WTC11 (cell line): ENCODE measurements around the gene MBOAT2. TPM values are rescaled to one million over a fixed set of nuclear protein-coding genes. Genes with fewer than 3 reads are reported as not detected.

Source experiments
- ATAC-seq: fragments of 200-7000 bp; cut with Tn5 transposase; 2 replicates; pipeline ENCODE4 v1.10.0; 2021; ENCODE audit warnings: mild to moderate bottlenecking, moderate library complexity
- CTCF ChIA-PET: fragments of 300-600 bp; sonication (Branson Sonifier 250); formaldehyde crosslinking; loops from one replicate; lab custom pipeline; 2021; ENCODE audit warnings: antibody characterized with exemption; lab: Charles Lee
- POLR2A ChIA-PET: fragments of 350-600 bp; sonication (Branson Sonifier 250); formaldehyde crosslinking; loops from one replicate; lab custom pipeline; 2021; ENCODE audit warnings: antibody characterized with exemption; lab: Charles Lee
- DNase-seq: peaks from one replicate; pipeline ENCODE4 v3.0.0; 2021; ENCODE audit warnings: low spot score
- H3K27ac Mint-ChIP-seq: 2 replicates; pipeline ENCODE4 v1.8.0; 2021; ENCODE audit warnings: mixed read lengths
- H3K27me3 Mint-ChIP-seq: 2 replicates; pipeline ENCODE4 v1.8.0; 2021; ENCODE audit warnings: low read depth, mild to moderate bottlenecking, moderate library complexity, mixed read lengths
- H3K36me3 Mint-ChIP-seq: 2 replicates; pipeline ENCODE4 v1.8.0; 2021; ENCODE audit warnings: mixed read lengths
- H3K4me1 Mint-ChIP-seq: 2 replicates; pipeline ENCODE4 v1.8.0; 2022; ENCODE audit warnings: mixed read lengths
- H3K4me3 Mint-ChIP-seq: 2 replicates; pipeline ENCODE4 v1.8.0; 2021; ENCODE audit warnings: mild to moderate bottlenecking, moderate library complexity, mixed read lengths
- H3K9me3 Mint-ChIP-seq: 2 replicates; pipeline ENCODE4 v1.8.0; 2021; ENCODE audit warnings: mixed read lengths
- AR ChIP-seq: fragments of 250-450 bp; sonication (Bioruptor Pico); IDR thresholded peaks from 2 replicates; pipeline ENCODE4 v1.9.0; 2021; ENCODE audit warnings: mild to moderate bottlenecking
- ATF1 ChIP-seq: sonication (generic); formaldehyde crosslinking; IDR thresholded peaks from 2 replicates; pipeline ENCODE4 v1.8.1; 2023; ENCODE audit warnings: mild to moderate bottlenecking, moderate library complexity, missing genetic modification reagents
- ATF2 ChIP-seq: sonication (generic); formaldehyde crosslinking; IDR thresholded peaks from 2 replicates; pipeline ENCODE4 v1.8.1; 2022; ENCODE audit warnings: low read depth, missing genetic modification reagents, borderline replicate concordance
- ATF3 ChIP-seq: sonication (generic); formaldehyde crosslinking; conservative IDR thresholded peaks from 2 replicates; pipeline ENCODE4 v1.8.1; 2022; ENCODE audit warnings: mild to moderate bottlenecking, missing genetic modification reagents
- ATF6 ChIP-seq: sonication (generic); formaldehyde crosslinking; IDR thresholded peaks from 2 replicates; pipeline ENCODE4 v1.8.1; 2023; ENCODE audit warnings: mild to moderate bottlenecking, missing genetic modification reagents
- CDX4 ChIP-seq: fragments of 250-450 bp; sonication (Bioruptor Pico); IDR thresholded peaks from 2 replicates; pipeline ENCODE4 v1.9.0; 2021; ENCODE audit warnings: moderate library complexity, mild to moderate bottlenecking, inconsistent platforms, borderline replicate concordance
- EMX1 ChIP-seq: fragments of 250-450 bp; sonication (Bioruptor Pico); IDR thresholded peaks from 2 replicates; pipeline ENCODE4 v1.8.0; 2021; ENCODE audit warnings: mild to moderate bottlenecking
- FOXP1 ChIP-seq: sonication (generic); formaldehyde crosslinking; IDR thresholded peaks from 2 replicates; pipeline ENCODE4 v1.8.0; 2022; ENCODE audit warnings: missing genetic modification reagents, mild to moderate bottlenecking, moderate library complexity, borderline replicate concordance
- MYBL2 ChIP-seq: sonication (generic); formaldehyde crosslinking; IDR thresholded peaks from 2 replicates; pipeline ENCODE4 v1.8.1; 2023; ENCODE audit warnings: mild to moderate bottlenecking, moderate library complexity, missing genetic modification reagents
- NR3C1 ChIP-seq: sonication (generic); formaldehyde crosslinking; conservative IDR thresholded peaks from 2 replicates; pipeline ENCODE4 v1.8.1; 2023; ENCODE audit warnings: low read depth, mild to moderate bottlenecking, missing genetic modification reagents
- TP53 ChIP-seq: sonication (generic); formaldehyde crosslinking; IDR thresholded peaks from 2 replicates; pipeline ENCODE4 v1.8.1; 2023; ENCODE audit warnings: mild to moderate bottlenecking, missing genetic modification reagents
- ZBTB21 ChIP-seq: sonication (generic); formaldehyde crosslinking; IDR thresholded peaks from 2 replicates; pipeline ENCODE4 v1.8.1; 2023; ENCODE audit warnings: mild to moderate bottlenecking, missing genetic modification reagents, borderline replicate concordance
- ZBTB43 ChIP-seq: sonication (generic); formaldehyde crosslinking; IDR thresholded peaks from 2 replicates; pipeline ENCODE4 v1.8.1; 2023; ENCODE audit warnings: mild to moderate bottlenecking, missing genetic modification reagents
- ZNF121 ChIP-seq: sonication (generic); formaldehyde crosslinking; IDR thresholded peaks from 2 replicates; pipeline ENCODE4 v1.8.0; 2023; ENCODE audit warnings: missing genetic modification reagents
- ZNF219 ChIP-seq: sonication (generic); formaldehyde crosslinking; IDR thresholded peaks from 2 replicates; pipeline ENCODE4 v1.8.0; 2023; ENCODE audit warnings: missing genetic modification reagents, mild to moderate bottlenecking, borderline replicate concordance
- ZNF281 ChIP-seq: sonication (generic); formaldehyde crosslinking; IDR thresholded peaks from 2 replicates; pipeline ENCODE4 v1.8.0; 2023; ENCODE audit warnings: mild to moderate bottlenecking, missing genetic modification reagents
- ZSCAN18 ChIP-seq: fragments of 250-450 bp; sonication (Bioruptor Pico); IDR thresholded peaks from 2 replicates; pipeline ENCODE4 v2.1.2; 2022; ENCODE audit warnings: mild to moderate bottlenecking, moderate library complexity
- total RNA-seq: library from RNA; stranded (reverse); gene quantifications from 3 replicates; pipeline ENCODE4 v1.2.3, GENCODE V29; 2021

The MBOAT2 gene
- total RNA-seq, 1 experiment from 2014 or later = 24.7 TPM

- TF ChIP-seq ATF3 (CRISPR knock-in tag) (no peak), ATF6 (CRISPR knock-in tag) (no peak), ZBTB21 (CRISPR knock-in tag) (no peak), NR3C1 (CRISPR knock-in tag) (no peak), ATF1 (CRISPR knock-in tag) (no peak), ZNF121 (CRISPR knock-in tag) (no peak), EMX1 (no peak), FOXP1 (CRISPR knock-in tag) (no peak), AR (CRISPR knock-in tag) (no peak), ZNF281 (CRISPR knock-in tag) (no peak), ZSCAN18 (CRISPR knock-in tag) (no peak), ZBTB43 (no peak), ZNF219 (CRISPR knock-in tag) (no peak), MYBL2 (CRISPR knock-in tag) (no peak), TP53 (CRISPR knock-in tag) (no peak), ATF2 (CRISPR knock-in tag) (no peak), CDX4 (no peak)
- CTCF ChIA-PET = interaction anchor here (0.7 to 1.5 kb wide), 2 partner anchors 93 to 122 kb away, joined by 4 read pairs; no protein-coding TSS in a partner anchor
- Mint-ChIP-seq H3K9me3 (no peaks in the 10 kb centered on the region), H3K4me1 (no peaks in the 10 kb centered on the region), H3K27ac (no peak overlapping the region), H3K4me3 (no peak overlapping the region), H3K36me3 (no peaks in the 10 kb centered on the region), H3K27me3 (no peaks in the 10 kb centered on the region)
- POLR2A ChIA-PET = interaction anchor here (0.6 kb wide), 1 partner anchor 12 kb away, joined by 4 read pairs; no protein-coding TSS in a partner anchor
- no peak for ATAC-seq
- DNase-seq = no peak
Measured at GRCh38 chr2:9017411-9017810, 13.9 kb upstream of the MBOAT2 start.
